ENCODE data around the gene TAC3.

DNA sequence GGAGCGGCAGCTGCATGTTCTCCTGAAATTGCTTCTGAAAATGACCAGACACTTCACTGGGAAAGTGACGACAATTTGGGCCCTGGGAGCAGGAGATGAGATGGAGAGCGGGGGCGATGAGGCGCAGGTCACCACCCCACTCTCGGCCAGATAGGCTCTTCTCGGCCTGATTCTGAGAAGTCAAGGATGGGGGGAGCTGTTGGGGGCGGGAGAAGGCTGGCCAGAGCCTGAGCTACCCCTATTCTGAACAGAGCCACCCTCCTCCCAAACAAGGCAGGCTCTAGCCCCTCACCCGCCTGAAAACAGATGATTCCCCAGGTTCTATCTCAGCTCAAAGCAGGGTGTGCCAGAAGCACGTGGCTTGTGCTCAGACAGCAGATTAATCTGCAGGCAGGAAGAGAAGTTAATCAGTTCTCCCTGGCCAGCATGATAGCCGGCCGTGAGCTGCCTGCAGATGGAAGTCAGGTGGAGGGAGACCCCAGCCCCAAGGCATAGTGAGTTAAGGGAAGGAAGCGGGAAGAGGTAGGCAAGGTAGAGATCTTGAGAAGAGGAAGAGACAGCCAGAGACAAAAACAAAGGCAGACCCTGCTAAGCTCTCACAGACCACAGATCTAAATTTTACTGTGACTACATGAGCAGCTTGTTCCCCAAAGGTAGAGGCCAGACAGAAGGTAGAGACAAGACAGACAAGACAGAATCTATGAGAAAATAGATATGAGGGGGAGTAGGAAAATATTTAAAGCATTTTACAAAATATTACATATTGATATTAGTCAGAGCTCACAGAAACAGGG lies 10.9 kb upstream of the TAC3 start:
- no peak for TF ChIP-seq EZH2phosphoT487 (IDR thresholded peaks at IDR 0.05; ENCODE audit: borderline replicate concordance, low read length)
- TF ChIP-seq, protein P1, sequence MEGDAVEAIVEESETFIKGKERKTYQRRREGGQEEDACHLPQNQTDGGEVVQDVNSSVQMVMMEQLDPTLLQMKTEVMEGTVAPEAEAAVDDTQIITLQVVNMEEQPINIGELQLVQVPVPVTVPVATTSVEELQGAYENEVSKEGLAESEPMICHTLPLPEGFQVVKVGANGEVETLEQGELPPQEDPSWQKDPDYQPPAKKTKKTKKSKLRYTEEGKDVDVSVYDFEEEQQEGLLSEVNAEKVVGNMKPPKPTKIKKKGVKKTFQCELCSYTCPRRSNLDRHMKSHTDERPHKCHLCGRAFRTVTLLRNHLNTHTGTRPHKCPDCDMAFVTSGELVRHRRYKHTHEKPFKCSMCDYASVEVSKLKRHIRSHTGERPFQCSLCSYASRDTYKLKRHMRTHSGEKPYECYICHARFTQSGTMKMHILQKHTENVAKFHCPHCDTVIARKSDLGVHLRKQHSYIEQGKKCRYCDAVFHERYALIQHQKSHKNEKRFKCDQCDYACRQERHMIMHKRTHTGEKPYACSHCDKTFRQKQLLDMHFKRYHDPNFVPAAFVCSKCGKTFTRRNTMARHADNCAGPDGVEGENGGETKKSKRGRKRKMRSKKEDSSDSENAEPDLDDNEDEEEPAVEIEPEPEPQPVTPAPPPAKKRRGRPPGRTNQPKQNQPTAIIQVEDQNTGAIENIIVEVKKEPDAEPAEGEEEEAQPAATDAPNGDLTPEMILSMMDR (IDR thresholded peaks at IDR 0.05; ENCODE audit: low read depth, low read length, poor library complexity, severe bottlenecking), result no peak

Data from DOHH2 (cell line).